Thymus (tissue), 11 donors: ENCODE results near the gene MCCC2. TPM values are rescaled to one million over a fixed set of nuclear protein-coding genes. Genes with fewer than 3 reads are reported as not detected.

ENCODE experiments used
- DNase-seq, 9 donors: peaks; one replicate each; pipeline ENCODE4 v3.0.0-alpha.2; 2013; ENCODE audit warnings: low spot score in 9 of 9, low read depth in 6 of 9, missing footprints in 1 of 9
- H3K27ac ChIP-seq, 2 donors: one replicate each; pipeline ENCODE4 v1.5.1; 2013; ENCODE audit warnings: control low read depth in 1 of 2, low read depth in 1 of 2, low read length in 1 of 2, mild to moderate bottlenecking in 1 of 2, moderate library complexity in 1 of 2
- H3K27me3 ChIP-seq, 2 donors: one replicate each; pipeline ENCODE4 v1.5.1; 2013; ENCODE audit warnings: low read length in 1 of 2; ENCODE audit not compliant: control insufficient read depth in 2 of 2, insufficient read depth in 1 of 2
- H3K36me3 ChIP-seq, 2 donors: one replicate each; pipeline ENCODE4 v1.5.1; 2013; ENCODE audit warnings: low read length in 1 of 2, mild to moderate bottlenecking in 1 of 2, moderate library complexity in 1 of 2; ENCODE audit not compliant: control insufficient read depth in 2 of 2, insufficient read depth in 2 of 2
- H3K4me1 ChIP-seq, 2 donors: one replicate each; pipeline ENCODE4 v1.5.1; 2013; ENCODE audit warnings: low read length in 2 of 2; ENCODE audit not compliant: control insufficient read depth in 2 of 2, insufficient read depth in 2 of 2
- H3K4me3 ChIP-seq, 2 donors: one replicate each; pipeline ENCODE4 v1.5.1; 2013; ENCODE audit warnings: low read length in 2 of 2, control low read depth in 1 of 2, mild to moderate bottlenecking in 1 of 2
- H3K9me3 ChIP-seq, 2 donors: one replicate each; pipeline ENCODE4 v1.5.1; 2013; ENCODE audit warnings: low read length in 1 of 2, mild to moderate bottlenecking in 1 of 2; ENCODE audit not compliant: control insufficient read depth in 2 of 2, insufficient read depth in 1 of 2
- WGBS: extraction: QIAGEN DNeasy Blood & Tissue Kit; methylation state at CpG from one replicate; pipeline ENCODE4 v1.1.7; 2013; 5-methylcytosine and 5-hydroxymethylcytosine counted together
- polyA plus RNA-seq: library from polyadenylated mRNA; stranded (reverse); fragments of 200-250 nt; gene quantifications from one replicate; pipeline ENCODE4 v1.2.3, GENCODE V29; 2013
- total RNA-seq: library from RNA; stranded (reverse); fragments of 120-200 nt; gene quantifications from one replicate; pipeline ENCODE4 v1.2.4, GENCODE V29; 2013
- donor health status: healthy.

MCCC2 gene
- total and polyA plus RNA-seq, 2 donors = 20.2 to 23.5 TPM

- Histone ChIP-seq H3K36me3 (no peaks in the 10 kb centered on the region), H3K27ac (no peak overlapping the region), H3K27me3 (peaks cover 0 to 4% of the 10 kb centered on the region in 2 donors), H3K4me1 (no peaks in the 10 kb centered on the region), H3K4me3 (no peak overlapping the region), H3K9me3 (no peaks in the 10 kb centered on the region)
- DNase-seq = no peak
- 86% methylated on average over 2 of the region's 2 CpGs for WGBS
These were observed 112.1 kb downstream of the MCCC2 start for GRCh38 chr5:71699233-71699632.

- Histone ChIP-seq H3K27me3 (peaks cover 0 to 4% of the 10 kb centered on the region in 2 donors), H3K9me3 (no peaks in the 10 kb centered on the region), H3K4me1 (no peaks in the 10 kb centered on the region), H3K27ac (no peak overlapping the region), H3K4me3 (no peak overlapping the region), H3K36me3 (no peaks in the 10 kb centered on the region)
- no peak for DNase-seq
- WGBS = 76% methylated on average over 2 of the region's 2 CpGs
These were observed 112.6 kb downstream of the MCCC2 start for GRCh38 chr5:71699751-71700150.

GRCh38 chr5:71700803-71701202 lies 113.7 kb downstream of the MCCC2 start:
- no peak for DNase-seq
- Histone ChIP-seq H3K4me1 (no peaks in the 10 kb centered on the region), H3K4me3 (no peak overlapping the region), H3K27me3 (peaks cover 0 to 2% of the 10 kb centered on the region in 2 donors), H3K9me3 (no peaks in the 10 kb centered on the region), H3K27ac (no peak overlapping the region), H3K36me3 (no peaks in the 10 kb centered on the region)

- Histone ChIP-seq H3K36me3 (no peaks in the 10 kb centered on the region), H3K4me3 (no peak overlapping the region), H3K9me3 (no peaks in the 10 kb centered on the region), H3K27me3 (peaks cover 0 to 2% of the 10 kb centered on the region in 2 donors), H3K27ac (no peak overlapping the region), H3K4me1 (no peaks in the 10 kb centered on the region)
- 92% methylated on average over 3 of the region's 3 CpGs for WGBS
- DNase-seq = no peak
These were observed 114.3 kb downstream of the MCCC2 start for GRCh38 chr5:71701407-71701806.

- DNase-seq = no peak
- Histone ChIP-seq H3K9me3 (no peaks in the 10 kb centered on the region), H3K27me3 (peaks cover 0 to 2% of the 10 kb centered on the region in 2 donors), H3K4me1 (no peaks in the 10 kb centered on the region), H3K4me3 (no peak overlapping the region), H3K27ac (no peak overlapping the region), H3K36me3 (no peaks in the 10 kb centered on the region)
- WGBS = 57% methylated on average over 4 of the region's 4 CpGs
These were observed 116.8 kb downstream of the MCCC2 start for GRCh38 chr5:71703941-71704340.

- Histone ChIP-seq H3K4me3 (no peak overlapping the region), H3K36me3 (no peaks in the 10 kb centered on the region), H3K27me3 (peaks cover 0 to 2% of the 10 kb centered on the region in 2 donors), H3K9me3 (no peaks in the 10 kb centered on the region), H3K4me1 (no peaks in the 10 kb centered on the region), H3K27ac (no peak overlapping the region)
- 89% methylated on average over 5 of the region's 5 CpGs for WGBS
- no peak for DNase-seq
These were observed 118.3 kb downstream of the MCCC2 start for GRCh38 chr5:71705421-71705820.

GRCh38 chr5:71706906-71707305 lies 119.8 kb downstream of the MCCC2 start:
- Histone ChIP-seq H3K27me3 (peaks cover 0 to 2% of the 10 kb centered on the region in 2 donors), H3K36me3 (no peaks in the 10 kb centered on the region), H3K4me3 (no peak overlapping the region), H3K27ac (no peak overlapping the region), H3K9me3 (no peaks in the 10 kb centered on the region), H3K4me1 (no peaks in the 10 kb centered on the region)
- WGBS = 89% methylated on average over 3 of the region's 3 CpGs
- no peak for DNase-seq

Other genes starting within 250 kb of the MCCC2 start
- 22.7 TPM for gene BDP1, start 131.7 kb upstream of the MCCC2 start, total RNA-seq
- 17.1 TPM for gene BDP1, start 131.7 kb upstream of the MCCC2 start, polyA plus RNA-seq
- 0.24 TPM for gene CARTPT, start 131.9 kb downstream of the MCCC2 start, total RNA-seq
- 2.9 TPM for gene CARTPT, start 131.9 kb downstream of the MCCC2 start, polyA plus RNA-seq